ENCODE measurements around the gene BCKDHA. TPM values are rescaled to one million over a fixed set of nuclear protein-coding genes. Genes with fewer than 3 reads are reported as not detected.
"Not testable (repeated sequence)": the region's sequence is repeated elsewhere in the genome, so short reads cannot be mapped to it uniquely, and the experiment has no call there.

BCKDHA gene
- total RNA-seq, 2 experiments from 2014 or later, result 17.9 to 27.1 TPM

GRCh38 chr19:41371119-41371518, 26.5 kb upstream of the BCKDHA start:
- POLR2A ChIA-PET, result interaction anchor here (0.6 kb wide), 1 partner anchor 66 kb away, joined by 3 read pairs; no protein-coding TSS in a partner anchor
- H3K27me3 Mint-ChIP-seq; DNase-seq; H3K27ac Mint-ChIP-seq; H3K36me3 Mint-ChIP-seq (ENCODE audit: low read depth); H3K4me3 Mint-ChIP-seq; H3K9me3 Mint-ChIP-seq: not testable (repeated sequence)
- CTCF ChIA-PET, result interaction anchor here (0.6 kb wide), 1 partner anchor 39 kb away, joined by 3 read pairs; no protein-coding TSS in a partner anchor
- H3K4me1 Mint-ChIP-seq, result peaks cover 19% of the 10 kb centered on the region

- Mint-ChIP-seq H3K27me3 (no peaks in the 10 kb centered on the region), H3K4me3 (no peak overlapping the region), H3K4me1 (peaks cover 18% of the 10 kb centered on the region), H3K36me3 (ENCODE audit: low read depth) (no peaks in the 10 kb centered on the region), H3K27ac (no peak overlapping the region), H3K9me3 (no peaks in the 10 kb centered on the region)
- POLR2A ChIA-PET, result interaction anchor here (0.6 kb wide), 1 partner anchor 66 kb away, joined by 3 read pairs; no protein-coding TSS in a partner anchor
- DNase-seq, result no peak
- CTCF ChIA-PET, result interaction anchor here (0.6 to 0.7 kb wide), 2 partner anchors 19 to 38 kb away, joined by 3 to 4 read pairs; no protein-coding TSS in a partner anchor
These were observed 26.1 kb upstream of the BCKDHA start for GRCh38 chr19:41371541-41371940.

GRCh38 chr19:41372501-41372900, 25.1 kb upstream of the BCKDHA start:
- no peak for DNase-seq
- ChIA-PET CTCF (no interaction called here), POLR2A (interaction anchor here (1.3 kb wide), 1 partner anchor 9 kb away, joined by 3 read pairs; the partner anchor contains the start of gene B9D2)
- Mint-ChIP-seq H3K36me3 (ENCODE audit: low read depth) (no peaks in the 10 kb centered on the region), H3K27ac (no peak overlapping the region), H3K4me3 (no peak overlapping the region), H3K9me3 (no peaks in the 10 kb centered on the region), H3K27me3 (no peaks in the 10 kb centered on the region), H3K4me1 (peaks cover 20% of the 10 kb centered on the region)

GRCh38 chr19:41373993-41374392, 23.6 kb upstream of the BCKDHA start:
- no peak overlapping the region for H3K27ac Mint-ChIP-seq
- CTCF ChIA-PET, result no interaction called here
- POLR2A ChIA-PET, result no interaction called here

GRCh38 chr19:41376241-41376997, 21.2 kb upstream of the BCKDHA start, which contains the start of gene TMEM91:
TSS of gene TMEM91 (plus strand) at chr19:41376533. CDS start at chr19:41378310, 1,777 bp downstream.
- Mint-ChIP-seq H3K36me3 (ENCODE audit: low read depth) (no peaks in the 10 kb centered on the region), H3K27me3 (no peaks in the 10 kb centered on the region), H3K4me3 (peak within 1 kb of the TSS; percentile 62), H3K4me1 (peaks cover 15% of the 10 kb centered on the region), H3K9me3 (no peaks in the 10 kb centered on the region), H3K27ac (no peak within 1 kb of the TSS)
- POLR2A ChIA-PET, result interaction anchor here (1.4 to 1.7 kb wide), 2 partner anchors 13 to 20 kb away, joined by 4 read pairs; partner anchors contain the start of gene B9D2
- DNase-seq, result no peak
- CTCF ChIA-PET, result interaction anchor here (0.7 kb wide), 1 partner anchor 18 kb away, joined by 3 read pairs; no protein-coding TSS in a partner anchor

More at GRCh38 chr19:41373993-41374392, 23.6 kb upstream of the BCKDHA start:
- no peaks in the 10 kb centered on the region for H3K9me3 Mint-ChIP-seq
- no peak overlapping the region for H3K4me3 Mint-ChIP-seq
- no peaks in the 10 kb centered on the region for H3K27me3 Mint-ChIP-seq
- peaks cover 17% of the 10 kb centered on the region for H3K4me1 Mint-ChIP-seq
- no peak for DNase-seq
- no peaks in the 10 kb centered on the region for H3K36me3 Mint-ChIP-seq (ENCODE audit: low read depth)

GRCh38 chr19:41376998-41377365, 20.6 kb upstream of the BCKDHA start:
- CTCF ChIA-PET, result interaction anchor here (0.7 kb wide), 1 partner anchor 17 kb away, joined by 3 read pairs; no protein-coding TSS in a partner anchor
- peak overlapping the region; percentile 62 for H3K4me3 Mint-ChIP-seq
- H3K4me1 Mint-ChIP-seq, result peaks cover 14% of the 10 kb centered on the region
- no peaks in the 10 kb centered on the region for H3K9me3 Mint-ChIP-seq
- H3K27me3 Mint-ChIP-seq, result no peaks in the 10 kb centered on the region
- POLR2A ChIA-PET, result interaction anchor here (1.7 kb wide), 1 partner anchor 13 kb away, joined by 4 read pairs; the partner anchor contains the start of gene B9D2
- H3K36me3 Mint-ChIP-seq (ENCODE audit: low read depth), result no peaks in the 10 kb centered on the region
- no peak overlapping the region for H3K27ac Mint-ChIP-seq
- DNase-seq, result no peak

- no peak for DNase-seq
- Mint-ChIP-seq H3K27ac (no peak overlapping the region), H3K4me3 (no peak overlapping the region), H3K9me3 (no peaks in the 10 kb centered on the region), H3K4me1 (peaks cover 14% of the 10 kb centered on the region), H3K36me3 (ENCODE audit: low read depth) (peaks cover 3% of the 10 kb centered on the region), H3K27me3 (no peaks in the 10 kb centered on the region)
- ChIA-PET POLR2A (interaction anchor here (1.7 kb wide), 1 partner anchor 14 kb away, joined by 4 read pairs; the partner anchor contains the start of gene B9D2), CTCF (no interaction called here)
These were observed 19.5 kb upstream of the BCKDHA start for GRCh38 chr19:41377977-41378709.

GRCh38 chr19:41381536-41381935, 16.1 kb upstream of the BCKDHA start:
- not testable (repeated sequence) for H3K4me3 Mint-ChIP-seq; H3K36me3 Mint-ChIP-seq (ENCODE audit: low read depth); H3K27ac Mint-ChIP-seq; H3K4me1 Mint-ChIP-seq; DNase-seq; H3K27me3 Mint-ChIP-seq; H3K9me3 Mint-ChIP-seq
- ChIA-PET POLR2A (interaction anchor here (1.4 kb wide), 1 partner anchor 17 kb away, joined by 4 read pairs; no protein-coding TSS in a partner anchor), CTCF (interaction anchor here (1.1 kb wide), 2 partner anchors 17 to 18 kb away, joined by 4 to 5 read pairs; partner anchors contain the start of gene B9D2)

GRCh38 chr19:41384351-41384750, 13.3 kb upstream of the BCKDHA start:
- POLR2A ChIA-PET, result interaction anchor here (1.2 kb wide), 1 partner anchor 120 kb away, joined by 3 read pairs; no protein-coding TSS in a partner anchor
- no peak for DNase-seq
- H3K4me1 Mint-ChIP-seq, result no peaks in the 10 kb centered on the region
- no peaks in the 10 kb centered on the region for H3K27me3 Mint-ChIP-seq
- H3K9me3 Mint-ChIP-seq, result no peaks in the 10 kb centered on the region
- H3K27ac Mint-ChIP-seq, result no peak overlapping the region
- peaks cover 3% of the 10 kb centered on the region for H3K36me3 Mint-ChIP-seq (ENCODE audit: low read depth)
- CTCF ChIA-PET, result interaction anchor here (1.5 kb wide), 1 partner anchor 19 kb away, joined by 7 read pairs; no protein-coding TSS in a partner anchor
- H3K4me3 Mint-ChIP-seq, result no peak overlapping the region

GRCh38 chr19:41386442-41386841, 11.2 kb upstream of the BCKDHA start:
- no peaks in the 10 kb centered on the region for H3K9me3 Mint-ChIP-seq
- POLR2A ChIA-PET, result interaction anchor here (0.8 kb wide), 1 partner anchor 9 kb away, joined by 3 read pairs; no protein-coding TSS in a partner anchor
- no peak overlapping the region for H3K27ac Mint-ChIP-seq
- no peak for DNase-seq
- no peaks in the 10 kb centered on the region for H3K4me1 Mint-ChIP-seq
- CTCF ChIA-PET, result no interaction called here
- H3K27me3 Mint-ChIP-seq, result no peaks in the 10 kb centered on the region
- no peak overlapping the region for H3K4me3 Mint-ChIP-seq
- peaks cover 11% of the 10 kb centered on the region for H3K36me3 Mint-ChIP-seq (ENCODE audit: low read depth)

GRCh38 chr19:41391618-41392017, 6.0 kb upstream of the BCKDHA start:
- DNase-seq, result no peak
- Mint-ChIP-seq H3K4me3 (no peak overlapping the region), H3K27me3 (no peaks in the 10 kb centered on the region), H3K27ac (no peak overlapping the region), H3K4me1 (peaks cover 14% of the 10 kb centered on the region), H3K36me3 (ENCODE audit: low read depth) (peaks cover 11% of the 10 kb centered on the region), H3K9me3 (no peaks in the 10 kb centered on the region)
- ChIA-PET POLR2A (no interaction called here), CTCF (no interaction called here)

- Mint-ChIP-seq H3K36me3 (ENCODE audit: low read depth) (peaks cover 11% of the 10 kb centered on the region), H3K27me3 (no peaks in the 10 kb centered on the region), H3K4me3 (no peak overlapping the region), H3K27ac (no peak overlapping the region), H3K4me1 (peaks cover 21% of the 10 kb centered on the region), H3K9me3 (no peaks in the 10 kb centered on the region)
- CTCF ChIA-PET, result no interaction called here
- POLR2A ChIA-PET, result no interaction called here
- no peak for DNase-seq
These were observed 4.8 kb upstream of the BCKDHA start for GRCh38 chr19:41392775-41393174.

GRCh38 chr19:41395355-41395754, 2.3 kb upstream of the BCKDHA start:
- peaks cover 8% of the 10 kb centered on the region for H3K36me3 Mint-ChIP-seq (ENCODE audit: low read depth)

More at GRCh38 chr19:41395355-41395754, 2.3 kb upstream of the BCKDHA start:
- H3K27me3 Mint-ChIP-seq, result no peaks in the 10 kb centered on the region
- no peak overlapping the region for H3K4me3 Mint-ChIP-seq
- POLR2A ChIA-PET, result interaction anchor here (1.0 kb wide), 1 partner anchor 9 kb away, joined by 3 read pairs; no protein-coding TSS in a partner anchor
- no peaks in the 10 kb centered on the region for H3K9me3 Mint-ChIP-seq
- no peak for DNase-seq
- H3K27ac Mint-ChIP-seq, result no peak overlapping the region
- H3K4me1 Mint-ChIP-seq, result peaks cover 41% of the 10 kb centered on the region
- CTCF ChIA-PET, result no interaction called here
